DMS79 (cell line): ENCODE measurements around the gene FAM107B.
"Not testable (repeated sequence)": the region's sequence is repeated elsewhere in the genome, so short reads cannot be mapped to it uniquely, and the experiment has no call there.

Experiments used
- DNase-seq: peaks from one replicate; lab custom pipeline; 2025; lab: John Stamatoyannopoulos, UW

Gene FAM107B

GRCh38 chr10:14774797-14775196 is at the start of gene FAM107B:
Gene FAM107B, minus strand, starts transcription at chr10:14774897. Its CDS starts 234 bp downstream, at chr10:14774663.
- DNase-seq = no peak

GRCh38 chr10:14823966-14824365 is 49.3 kb upstream of the FAM107B start:
- DNase-seq = no peak

GRCh38 chr10:14822879-14823755 is 48.4 kb upstream of the FAM107B start:
- no peak for DNase-seq

GRCh38 chr10:14821635-14822375 is 47.1 kb upstream of the FAM107B start:
- no peak for DNase-seq

GRCh38 chr10:14820775-14821154 is 46.1 kb upstream of the FAM107B start:
- no peak for DNase-seq

GRCh38 chr10:14820010-14820774 is 45.5 kb upstream of the FAM107B start:
- DNase-seq = no peak

- not testable (repeated sequence) for DNase-seq
These were observed 42.0 kb upstream of the FAM107B start for GRCh38 chr10:14816717-14817116.

- DNase-seq = no peak
These were observed 41.0 kb upstream of the FAM107B start for GRCh38 chr10:14815681-14816080.

- DNase-seq = no peak
These were observed 37.6 kb upstream of the FAM107B start for GRCh38 chr10:14812271-14812670.

- DNase-seq = no peak
These were observed 36.6 kb upstream of the FAM107B start for GRCh38 chr10:14810969-14811953.

- DNase-seq = no peak
These were observed 31.6 kb upstream of the FAM107B start for GRCh38 chr10:14806318-14806717.

- no peak for DNase-seq
These were observed 29.1 kb upstream of the FAM107B start for GRCh38 chr10:14803827-14804226.

GRCh38 chr10:14801723-14802122 is 27.0 kb upstream of the FAM107B start:
- DNase-seq = no peak

GRCh38 chr10:14800397-14800796 is 25.7 kb upstream of the FAM107B start:
- no peak for DNase-seq

- no peak for DNase-seq
These were observed 23.9 kb upstream of the FAM107B start for GRCh38 chr10:14798636-14799035.

GRCh38 chr10:14787938-14788337 is 13.2 kb upstream of the FAM107B start:
- DNase-seq = no peak

- DNase-seq = no peak
These were observed 9.9 kb upstream of the FAM107B start for GRCh38 chr10:14784459-14785055.

GRCh38 chr10:14782691-14783363 is 8.1 kb upstream of the FAM107B start:
- no peak for DNase-seq

- DNase-seq = no peak
These were observed 7.1 kb upstream of the FAM107B start for GRCh38 chr10:14781763-14782162.

GRCh38 chr10:14779001-14779651 is 4.4 kb upstream of the FAM107B start:
- DNase-seq = no peak
